Camera-type eye (tissue), 1 donor: ENCODE data around the gene CAND1. TPM values are rescaled to one million over a fixed set of nuclear protein-coding genes. Genes with fewer than 3 reads are reported as not detected.

Experiments used
- total RNA-seq: library from RNA; depleted of rRNA; stranded (reverse); fragments of >200 nt; gene quantifications from one replicate; pipeline ENCODE4 v1.2.3, GENCODE V29; 2014

CAND1 gene
- 277 TPM for total RNA-seq

DNA sequence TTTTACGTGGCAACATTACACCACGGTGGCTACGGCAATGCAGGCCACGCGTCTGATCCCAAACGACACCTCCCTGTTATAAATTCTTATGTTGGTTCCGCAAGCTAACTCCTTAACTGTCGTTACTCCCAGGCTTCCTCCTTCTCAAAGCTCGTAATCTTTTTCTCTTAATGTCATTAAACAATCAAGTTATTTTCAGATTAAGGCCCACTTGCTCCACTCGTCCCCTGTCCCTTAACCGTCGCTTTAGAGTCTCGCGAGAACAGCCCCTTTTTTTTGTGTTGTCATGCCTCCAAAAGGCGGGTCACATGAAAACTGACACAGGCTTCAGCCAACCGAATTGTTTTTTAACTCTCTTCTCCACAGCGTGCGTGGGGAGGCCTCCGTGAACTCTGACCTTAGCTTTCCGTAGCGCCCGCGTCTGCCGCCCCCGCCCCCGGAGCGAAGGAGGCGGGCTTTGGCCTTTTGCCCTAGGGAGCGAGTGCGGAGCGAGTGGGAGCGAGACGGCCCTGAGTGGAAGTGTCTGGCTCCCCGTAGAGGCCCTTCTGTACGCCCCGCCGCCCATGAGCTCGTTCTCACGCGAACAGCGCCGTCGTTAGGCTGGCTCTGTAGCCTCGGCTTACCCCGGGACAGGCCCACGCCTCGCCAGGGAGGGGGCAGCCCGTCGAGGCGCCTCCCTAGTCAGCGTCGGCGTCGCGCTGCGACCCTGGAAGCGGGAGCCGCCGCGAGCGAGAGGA lies at the start of gene CAND1:
TSS of gene CAND1 (plus strand) at position 463 of the 737 bp plus-strand sequence. CDS start 360 bp downstream, outside the sequence.

